ENCODE results near the gene SLC26A8.

Gene SLC26A8

DNA sequence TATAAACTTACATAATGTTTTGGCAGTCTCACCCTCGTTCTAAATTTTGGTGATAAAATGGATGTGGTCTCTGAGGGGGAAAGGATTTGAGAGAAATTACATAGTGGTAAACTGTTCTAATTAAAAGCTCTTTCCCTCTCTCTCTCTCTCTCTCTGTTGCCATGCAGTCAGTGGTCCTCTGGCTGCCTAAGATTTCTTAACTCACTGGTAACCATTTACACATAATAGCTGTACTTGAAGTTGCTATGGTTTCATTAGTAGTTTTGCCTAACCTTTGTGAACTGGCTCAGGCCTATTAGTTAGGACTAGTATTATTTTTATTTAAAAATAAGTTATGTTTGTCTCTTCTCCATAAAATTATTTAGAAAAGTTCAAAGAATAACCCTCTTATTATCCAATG is 45.1 kb upstream of the SLC26A8 start:
- no peak overlapping the region for H3K27ac ChIP-seq
- TF ChIP-seq ZFX (IDR thresholded peaks at IDR 0.05) (no peak), CTCF (conservative IDR thresholded peaks at IDR 0.05) (no peak)

DNA sequence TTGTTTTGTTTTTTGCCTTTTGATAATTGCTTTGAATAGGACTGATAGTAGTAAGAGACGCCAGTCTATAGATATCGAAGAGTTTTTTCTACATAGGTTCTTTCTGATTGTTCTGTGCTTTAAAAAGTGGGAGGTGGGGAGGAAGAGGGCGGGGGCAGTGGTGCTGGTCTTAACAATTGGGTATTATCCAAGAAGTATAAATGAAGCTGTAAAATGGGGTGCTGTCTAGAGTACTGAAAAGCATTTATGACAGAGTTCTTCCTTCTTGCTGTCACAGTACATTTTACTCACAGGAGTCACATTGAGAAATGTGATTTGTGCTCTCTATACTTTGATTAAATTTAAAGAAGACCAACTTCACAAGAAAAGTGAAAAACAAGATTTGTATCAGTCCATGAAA is 44.1 kb upstream of the SLC26A8 start:
- H3K27ac ChIP-seq, result no peak overlapping the region
- TF ChIP-seq CTCF (conservative IDR thresholded peaks at IDR 0.05), result no peak
- no peak for TF ChIP-seq ZFX (IDR thresholded peaks at IDR 0.05)

DNA sequence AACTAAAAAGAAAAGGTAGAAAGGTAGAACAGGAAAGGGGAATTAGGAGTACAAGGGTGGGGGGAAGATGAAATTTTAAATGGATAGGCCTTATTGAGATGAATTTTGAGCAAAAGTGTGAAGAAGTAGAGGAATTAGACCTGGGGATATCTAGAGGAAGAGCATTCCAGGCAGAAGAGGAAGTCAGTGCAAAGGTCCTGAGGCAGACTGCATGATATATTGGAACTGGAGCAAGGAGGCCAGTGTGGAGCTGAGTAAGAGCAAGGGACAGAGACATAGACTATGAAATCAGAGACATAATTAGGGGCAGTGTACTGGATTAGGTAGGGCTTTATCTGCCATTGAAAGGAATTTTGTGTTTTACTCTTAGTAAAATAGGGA is 43.6 kb upstream of the SLC26A8 start:
- H3K27ac ChIP-seq, result no peak overlapping the region

DNA sequence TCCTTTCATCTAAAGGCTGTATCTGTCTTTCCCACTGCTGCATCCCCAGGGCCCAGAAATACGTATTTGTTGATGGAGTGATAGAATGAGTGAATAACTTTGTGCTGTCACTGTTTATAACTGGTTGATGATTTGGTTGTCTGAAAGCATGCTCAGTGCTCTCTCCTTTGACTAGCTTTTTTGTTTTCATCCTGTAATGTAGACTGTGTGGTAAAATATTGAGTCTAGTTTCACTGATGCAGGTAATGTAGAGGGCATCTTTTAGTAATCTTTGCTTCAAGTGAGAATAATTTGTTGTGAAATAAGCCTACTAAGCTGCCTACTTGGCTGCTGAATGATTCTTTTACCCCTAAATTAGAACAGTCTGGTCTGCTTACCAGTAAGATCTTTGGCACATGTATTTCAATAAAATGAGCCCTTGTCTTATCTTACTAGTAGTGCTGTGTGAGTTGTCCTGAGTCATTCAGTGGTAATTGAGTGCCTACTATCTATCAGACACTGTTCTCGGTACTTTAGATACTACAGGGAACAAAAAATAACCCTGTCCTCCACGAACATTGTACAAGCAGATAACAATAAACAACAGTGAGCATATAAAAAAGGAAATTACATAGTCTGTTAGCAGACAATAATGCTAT is 43.1 kb upstream of the SLC26A8 start:
- TF ChIP-seq CTCF (conservative IDR thresholded peaks at IDR 0.05) (no peak), ZFX (IDR thresholded peaks at IDR 0.05) (no peak)
- H3K27ac ChIP-seq, result no peak overlapping the region

More for the DNA sequence above, 43.6 kb upstream of the SLC26A8 start:
- TF ChIP-seq CTCF (conservative IDR thresholded peaks at IDR 0.05) (no peak), ZFX (IDR thresholded peaks at IDR 0.05) (no peak)

DNA sequence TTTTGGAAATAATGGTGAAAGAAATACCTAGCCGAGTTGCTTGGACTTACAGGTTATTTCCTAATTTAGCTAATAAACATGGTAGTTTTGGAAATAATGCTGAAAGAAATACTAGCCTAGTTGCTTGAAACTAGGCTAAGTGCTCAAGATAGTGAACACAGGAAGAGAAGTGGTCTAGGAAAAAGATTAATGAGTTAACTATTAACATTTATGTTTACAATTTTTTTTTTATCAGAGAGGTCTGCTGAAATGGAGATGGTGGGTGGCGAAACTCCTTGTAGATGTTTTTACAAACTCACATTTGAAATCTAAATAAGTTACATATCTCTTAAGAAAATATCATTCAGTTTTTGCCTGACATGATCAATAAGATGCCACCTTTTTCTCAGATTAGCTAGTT is 42.4 kb upstream of the SLC26A8 start:
- no peak overlapping the region for H3K27ac ChIP-seq
- TF ChIP-seq CTCF (conservative IDR thresholded peaks at IDR 0.05), result no peak
- TF ChIP-seq ZFX (IDR thresholded peaks at IDR 0.05), result no peak

GRCh38 chr6:36065916-36066315 is 41.5 kb upstream of the SLC26A8 start:
- H3K27ac ChIP-seq, result no peak overlapping the region

More at GRCh38 chr6:36065916-36066315, 41.5 kb upstream of the SLC26A8 start:
- no peak for TF ChIP-seq ZFX (IDR thresholded peaks at IDR 0.05)
- no peak for TF ChIP-seq CTCF (conservative IDR thresholded peaks at IDR 0.05)
